Neuronal stem cell (in vitro differentiated cells): ENCODE measurements around the gene CDCA7L.

Experiments
- DNase-seq: peaks from one replicate; pipeline ENCODE4 v3.0.0-alpha.2; 2013; ENCODE audit warnings: low spot score
- H2AFZ ChIP-seq: one replicate; pipeline ENCODE4 v1.6.1; 2013; ENCODE audit warnings: mild to moderate bottlenecking, low read length, inconsistent platforms
- H2AK5ac ChIP-seq: 2 replicates; pipeline ENCODE4 v1.6.1; 2013; ENCODE audit warnings: low read depth, mild to moderate bottlenecking, inconsistent platforms, low read length, moderate library complexity, mixed read lengths
- H2BK120ac ChIP-seq: 2 replicates; pipeline ENCODE4 v1.6.1; 2013; ENCODE audit warnings: low read depth, mild to moderate bottlenecking, inconsistent platforms, low read length, moderate library complexity, mixed read lengths
- H2BK12ac ChIP-seq: one replicate; pipeline ENCODE4 v1.6.1; 2013; ENCODE audit warnings: low read length, inconsistent platforms
- H2BK15ac ChIP-seq: 2 replicates; pipeline ENCODE4 v1.6.1; 2013; ENCODE audit warnings: mild to moderate bottlenecking, low read length, inconsistent platforms, mixed read lengths
- H2BK5ac ChIP-seq: one replicate; pipeline ENCODE4 v1.6.1; 2013; ENCODE audit warnings: inconsistent platforms, mild to moderate bottlenecking, low read length, moderate library complexity
- H3K14ac ChIP-seq: one replicate; pipeline ENCODE4 v1.6.1; 2013; ENCODE audit warnings: low read length, inconsistent platforms
- H3K18ac ChIP-seq: 2 replicates; pipeline ENCODE4 v1.6.1; 2013; ENCODE audit warnings: low read length, inconsistent platforms
- H3K23ac ChIP-seq: 2 replicates; pipeline ENCODE4 v1.6.1; 2013; ENCODE audit warnings: low read depth, mild to moderate bottlenecking, mixed read lengths, low read length, inconsistent platforms; ENCODE audit not compliant: poor library complexity
- H3K27ac ChIP-seq: replicated peaks from 3 replicates; pipeline ENCODE4 v1.5.1; 2013; ENCODE audit warnings: low read length, inconsistent platforms
- H3K27me3 ChIP-seq, 3 experiments: 2 replicates each; pipeline ENCODE4 v1.6.1; 2013; ENCODE audit warnings: low read length in 3 of 3, mild to moderate bottlenecking in 2 of 3, inconsistent platforms in 1 of 3, low read depth in 1 of 3, mixed read lengths in 1 of 3, moderate library complexity in 1 of 3; ENCODE audit not compliant: control insufficient read depth in 3 of 3, insufficient read depth in 3 of 3
- H3K36me3 ChIP-seq, 2 donors: replicated peaks in 1 of 2; 2 replicates each; pipeline ENCODE4 v1.6.1; 2013; ENCODE audit warnings: low read length in 2 of 2; ENCODE audit not compliant: control insufficient read depth in 2 of 2, insufficient read depth in 2 of 2
- H3K4ac ChIP-seq: 2 replicates; pipeline ENCODE4 v1.6.1; 2013; ENCODE audit warnings: inconsistent platforms, mild to moderate bottlenecking, low read length, moderate library complexity
- H3K4me1 ChIP-seq, 2 donors: 1 replicate in 1 of 2; 2 replicates in 1 of 2; pipeline ENCODE4 v1.6.1; 2013; ENCODE audit warnings: low read length in 2 of 2, low read depth in 1 of 2; ENCODE audit not compliant: control insufficient read depth in 2 of 2, insufficient read depth in 1 of 2
- H3K4me2 ChIP-seq: one replicate; pipeline ENCODE4 v1.6.1; 2013; ENCODE audit warnings: mild to moderate bottlenecking, low read length, inconsistent platforms; ENCODE audit not compliant: insufficient read depth, poor library complexity, severe bottlenecking
- H3K4me3 ChIP-seq, 2 donors: 2 replicates each; pipeline ENCODE4 v1.5.1; 2013; ENCODE audit warnings: low read length in 2 of 2, mild to moderate bottlenecking in 2 of 2, inconsistent platforms in 1 of 2, moderate library complexity in 1 of 2
- H3K79me1 ChIP-seq: one replicate; pipeline ENCODE4 v1.6.1; 2013; ENCODE audit warnings: low read depth, mild to moderate bottlenecking, inconsistent platforms, low read length, moderate library complexity
- H3K9ac ChIP-seq: one replicate; pipeline ENCODE4 v1.6.1; 2013; ENCODE audit warnings: mild to moderate bottlenecking, low read depth, low read length, inconsistent platforms; ENCODE audit not compliant: poor library complexity
- H3K9me3 ChIP-seq, 2 donors: replicated peaks in 1 of 2; 2 replicates each; pipeline versions ENCODE3 to v1.6.1; 2013; ENCODE audit warnings: low read length in 2 of 2, mild to moderate bottlenecking in 2 of 2, inconsistent platforms in 1 of 2, low read depth in 1 of 2, mixed read lengths in 1 of 2, moderate library complexity in 1 of 2; ENCODE audit not compliant: control insufficient read depth in 2 of 2, insufficient read depth in 1 of 2
- H4K8ac ChIP-seq: one replicate; pipeline ENCODE4 v1.6.1; 2013; ENCODE audit warnings: low read depth, mild to moderate bottlenecking, inconsistent platforms, low read length, moderate library complexity
- H4K91ac ChIP-seq: one replicate; pipeline ENCODE4 v1.6.1; 2013; ENCODE audit warnings: low read length, low read depth, mild to moderate bottlenecking, inconsistent platforms; ENCODE audit not compliant: poor library complexity
- WGBS, 2 donors: extraction: QIAGEN DNeasy Blood & Tissue Kit; methylation state at CpG; one replicate each; pipeline ENCODE4 v1.1.7; 2013; ENCODE audit warnings: missing lambda C conversion rate in 2 of 2, mixed read lengths in 1 of 2; ENCODE audit not compliant: insufficient read length in 2 of 2, insufficient replicate concordance in 1 of 2; ENCODE audit errors: extremely low coverage in 2 of 2; 5-methylcytosine and 5-hydroxymethylcytosine counted together

CDCA7L gene

GRCh38 chr7:21869785-21870402 is 75.8 kb downstream of the CDCA7L start:
- H2AFZ ChIP-seq, result no peak overlapping the region
- no peak overlapping the region for H3K9ac ChIP-seq
- no peak overlapping the region for H3K27ac ChIP-seq
- H3K36me3 ChIP-seq, result no peaks in the 10 kb centered on the region
- H2AK5ac ChIP-seq, result no peak overlapping the region
- H3K79me1 ChIP-seq, result no peaks in the 10 kb centered on the region
- H2BK5ac ChIP-seq, result no peak overlapping the region
- no peaks in the 10 kb centered on the region for H3K27me3 ChIP-seq
- H3K4me2 ChIP-seq, result no peak overlapping the region
- H2BK15ac ChIP-seq, result no peak overlapping the region
- H3K9me3 ChIP-seq, result no peaks in the 10 kb centered on the region
- H3K4me1 ChIP-seq, result peaks cover 8 to 23% of the 10 kb centered on the region in 2 donors
- H3K18ac ChIP-seq, result no peak overlapping the region
- H3K23ac ChIP-seq, result no peak overlapping the region
- no peak overlapping the region for H3K4ac ChIP-seq
- H3K4me3 ChIP-seq, result no peak overlapping the region
- no peak overlapping the region for H2BK120ac ChIP-seq
- H4K8ac ChIP-seq, result no peak overlapping the region
- no peak for DNase-seq
- H4K91ac ChIP-seq, result no peak overlapping the region
- no peak overlapping the region for H3K14ac ChIP-seq
- WGBS, 2 donors, result no CpG with 5 or more reads among the region's 5 CpGs
- H2BK12ac ChIP-seq, result no peak overlapping the region

- no peak overlapping the region for H3K27ac ChIP-seq
- no peak overlapping the region for H2BK15ac ChIP-seq
- no peak overlapping the region for H3K4me2 ChIP-seq
- no peak overlapping the region for H3K4ac ChIP-seq
- H2BK12ac ChIP-seq, result no peak overlapping the region
- DNase-seq, result no peak
- H2AK5ac ChIP-seq, result no peak overlapping the region
- no peak overlapping the region for H3K9ac ChIP-seq
- no CpG with 5 or more reads among the region's 3 CpGs for WGBS, 2 donors
- no peaks in the 10 kb centered on the region for H3K79me1 ChIP-seq
- H2BK120ac ChIP-seq, result no peak overlapping the region
- H4K8ac ChIP-seq, result no peak overlapping the region
- H3K14ac ChIP-seq, result no peak overlapping the region
- H3K36me3 ChIP-seq, result no peaks in the 10 kb centered on the region
- no peak overlapping the region for H4K91ac ChIP-seq
- no peak overlapping the region for H3K23ac ChIP-seq
- no peak overlapping the region for H2BK5ac ChIP-seq
- H3K27me3 ChIP-seq, result no peaks in the 10 kb centered on the region
- no peaks in the 10 kb centered on the region for H3K9me3 ChIP-seq
- H2AFZ ChIP-seq, result no peak overlapping the region
- no peak overlapping the region for H3K4me3 ChIP-seq
- no peak overlapping the region for H3K18ac ChIP-seq
- H3K4me1 ChIP-seq, result peaks cover 8 to 23% of the 10 kb centered on the region in 2 donors
Measured at GRCh38 chr7:21868576-21868850, 77.2 kb downstream of the CDCA7L start.

GRCh38 chr7:21867816-21868575 is 77.7 kb downstream of the CDCA7L start:
- H2BK15ac ChIP-seq, result no peak overlapping the region
- H3K9ac ChIP-seq, result no peak overlapping the region
- no peak for DNase-seq
- H3K27me3 ChIP-seq, result no peaks in the 10 kb centered on the region
- no peak overlapping the region for H3K27ac ChIP-seq
- peak overlapping the region; percentile 14 for H2BK12ac ChIP-seq
- H3K4ac ChIP-seq, result no peak overlapping the region
- H3K14ac ChIP-seq, result no peak overlapping the region
- no peak overlapping the region for H2AFZ ChIP-seq
- no peak overlapping the region for H2AK5ac ChIP-seq
- no peak overlapping the region for H4K91ac ChIP-seq
- H3K4me1 ChIP-seq, result peaks cover 8 to 23% of the 10 kb centered on the region in 2 donors
- no peak overlapping the region for H2BK5ac ChIP-seq
- H4K8ac ChIP-seq, result no peak overlapping the region
- H3K4me2 ChIP-seq, result no peak overlapping the region
- H3K79me1 ChIP-seq, result no peaks in the 10 kb centered on the region
- no peak overlapping the region for H3K4me3 ChIP-seq
- no peak overlapping the region for H3K23ac ChIP-seq
- H2BK120ac ChIP-seq, result no peak overlapping the region
- no peaks in the 10 kb centered on the region for H3K36me3 ChIP-seq
- no peaks in the 10 kb centered on the region for H3K9me3 ChIP-seq
- H3K18ac ChIP-seq, result no peak overlapping the region
- no CpG with 5 or more reads among the region's 8 CpGs for WGBS, 2 donors

- Histone ChIP-seq H4K91ac (no peak overlapping the region), H3K14ac (no peak overlapping the region), H3K79me1 (no peaks in the 10 kb centered on the region), H2AK5ac (no peak overlapping the region), H3K9ac (no peak overlapping the region), H3K27me3 (no peaks in the 10 kb centered on the region), H2BK5ac (no peak overlapping the region), H3K36me3 (no peaks in the 10 kb centered on the region), H3K4me3 (no peak overlapping the region), H2BK15ac (no peak overlapping the region), H3K18ac (no peak overlapping the region), H2BK12ac (no peak overlapping the region), H3K4ac (no peak overlapping the region), H4K8ac (no peak overlapping the region), H2AFZ (peak overlapping the region; percentile 75), H3K9me3 (no peaks in the 10 kb centered on the region), H3K4me2 (no peak overlapping the region), H2BK120ac (no peak overlapping the region), H3K23ac (no peak overlapping the region), H3K4me1 (peaks cover 8 to 23% of the 10 kb centered on the region in 2 donors), H3K27ac (no peak overlapping the region)
- DNase-seq, result no peak
Measured at GRCh38 chr7:21867226-21867625, 78.5 kb downstream of the CDCA7L start.
